GM19239 (cell line): ENCODE measurements around the gene PTGES.

Experiments
- DNase-seq: peaks from one replicate; pipeline ENCODE4 v3.0.0; 2011; ENCODE audit warnings: low spot score; ENCODE audit not compliant: insufficient read length
- FAIRE-seq: peaks from 2 replicates; lab custom pipeline; 2011; peaks lifted over from hg19 to GRCh38; lab: Jason Lieb, UNC

The PTGES gene

GRCh38 chr9:129722913-129723312 is 29.9 kb downstream of the PTGES start:
- FAIRE-seq: no peak
- DNase-seq: no peak

- no peak for DNase-seq
- FAIRE-seq: no peak
These were observed 31.8 kb downstream of the PTGES start for GRCh38 chr9:129720865-129721545.

GRCh38 chr9:129720181-129720864 is 32.5 kb downstream of the PTGES start:
- FAIRE-seq: no peak
- no peak for DNase-seq

GRCh38 chr9:129719135-129719534 is 33.7 kb downstream of the PTGES start:
- DNase-seq (no peak), FAIRE-seq (no peak)

- DNase-seq (no peak), FAIRE-seq (no peak)
These were observed 34.2 kb downstream of the PTGES start for GRCh38 chr9:129718647-129719046.

- DNase-seq (no peak), FAIRE-seq (no peak)
These were observed 34.9 kb downstream of the PTGES start for GRCh38 chr9:129717991-129718390.

- DNase-seq: no peak
- FAIRE-seq: no peak
These were observed 36.8 kb downstream of the PTGES start for GRCh38 chr9:129716091-129716490.

GRCh38 chr9:129714511-129715061 is 38.3 kb downstream of the PTGES start:
- FAIRE-seq (no peak), DNase-seq (no peak)

GRCh38 chr9:129713402-129713679 is 39.5 kb downstream of the PTGES start:
- DNase-seq: no peak
- no peak for FAIRE-seq

GRCh38 chr9:129712634-129713401 is 40.0 kb downstream of the PTGES start:
- FAIRE-seq (no peak), DNase-seq (no peak)

- FAIRE-seq (no peak), DNase-seq (no peak)
These were observed 42.7 kb downstream of the PTGES start for GRCh38 chr9:129710169-129710453.

- no peak for DNase-seq
- no peak for FAIRE-seq
These were observed 43.2 kb downstream of the PTGES start for GRCh38 chr9:129709438-129710168.

- DNase-seq: no peak
These were observed 44.0 kb downstream of the PTGES start for GRCh38 chr9:129708793-129709192.

GRCh38 chr9:129704807-129705206 is 48.0 kb downstream of the PTGES start:
- DNase-seq: no peak
- no peak for FAIRE-seq

More at GRCh38 chr9:129708793-129709192, 44.0 kb downstream of the PTGES start:
- no peak for FAIRE-seq

GRCh38 chr9:129703667-129704355 is 49.0 kb downstream of the PTGES start:
- no peak for FAIRE-seq

GRCh38 chr9:129702589-129703520 is 50.0 kb downstream of the PTGES start:
- FAIRE-seq (no peak), DNase-seq (no peak)

More at GRCh38 chr9:129703667-129704355, 49.0 kb downstream of the PTGES start:
- DNase-seq: no peak

- no peak for DNase-seq
- FAIRE-seq: no peak
These were observed 51.3 kb downstream of the PTGES start for GRCh38 chr9:129701549-129701948.

- no peak for FAIRE-seq
- DNase-seq: no peak
These were observed 51.8 kb downstream of the PTGES start for GRCh38 chr9:129701054-129701453.

GRCh38 chr9:129698254-129698757 is 54.5 kb downstream of the PTGES start:
- no peak for FAIRE-seq
- DNase-seq: no peak
